A673 (cell line): ENCODE data around the gene MTHFSD. TPM values are rescaled to one million over a fixed set of nuclear protein-coding genes. Genes with fewer than 3 reads are reported as not detected.
A peak's percentile ranks its signal among the peaks of the same experiment; 100 is the strongest.

Experiments used
- BruUV-seq: library from RNA; stranded (reverse); fragments of 400-500 nt; replicated peaks from 2 replicates; lab custom pipeline; 2021; lab: Mats Ljungman, UMichigan
- CTCF ChIA-PET: fragments of 300-600 bp; sonication (Branson Sonifier 250); formaldehyde crosslinking; loops from one replicate; lab custom pipeline; 2022; ENCODE audit warnings: antibody characterized with exemption; lab: Charles Lee
- POLR2A ChIA-PET: fragments of 300-600 bp; sonication (Branson Sonifier 250); formaldehyde crosslinking; loops from one replicate; lab custom pipeline; 2022; ENCODE audit warnings: antibody characterized with exemption; ENCODE audit not compliant: low non-redundant PET; lab: Charles Lee
- DNase-seq: peaks from one replicate; pipeline ENCODE4 v3.0.0-alpha.2; 2015; ENCODE audit warnings: low spot score
- H3K27ac ChIP-seq: fragments of 200-600 bp; sonication (generic); 2 replicates; pipeline ENCODE4 v1.5.1; 2016; ENCODE audit warnings: mixed run types, low read depth, mild to moderate bottlenecking, mixed read lengths, antibody characterized with exemption, low read length; ENCODE audit not compliant: poor library complexity, severe bottlenecking
- H3K27me3 ChIP-seq: fragments of 200-600 bp; sonication (generic); replicated peaks from 2 replicates; pipeline ENCODE4 v1.6.1; 2017; ENCODE audit warnings: mixed run types, low read depth, mild to moderate bottlenecking, mixed read lengths, antibody characterized with exemption, low read length; ENCODE audit not compliant: insufficient read depth, poor library complexity
- H3K36me3 ChIP-seq: fragments of 200-600 bp; sonication (generic); 2 replicates; pipeline ENCODE4 v1.6.1; 2016; ENCODE audit warnings: mixed run types, mild to moderate bottlenecking, mixed read lengths, antibody characterized with exemption, low read length; ENCODE audit not compliant: insufficient read depth, poor library complexity, severe bottlenecking
- H3K4me1 ChIP-seq: fragments of 200-600 bp; sonication (generic); 2 replicates; pipeline ENCODE4 v1.6.1; 2017; ENCODE audit warnings: mixed run types, mild to moderate bottlenecking, mixed read lengths, antibody characterized with exemption, low read length; ENCODE audit not compliant: insufficient read depth, poor library complexity, severe bottlenecking
- H3K4me3 ChIP-seq: fragments of 200-600 bp; sonication (generic); 2 replicates; pipeline ENCODE4 v1.5.1; 2016; ENCODE audit warnings: low read depth, mixed run types, mild to moderate bottlenecking, mixed read lengths, low read length; ENCODE audit not compliant: poor library complexity, severe bottlenecking
- H3K9me3 ChIP-seq: fragments of 200-600 bp; sonication (generic); 2 replicates; pipeline ENCODE4 v1.6.1; 2016; ENCODE audit warnings: mixed run types, low read depth, mild to moderate bottlenecking, mixed read lengths, antibody characterized with exemption, low read length; ENCODE audit not compliant: poor library complexity, severe bottlenecking
- CTCF ChIP-seq: fragments of 300-800, 200-600 bp; sonication (generic); conservative IDR thresholded peaks from 2 replicates; pipeline ENCODE4 v1.5.1; 2017; ENCODE audit warnings: low read depth, mild to moderate bottlenecking, antibody characterized with exemption, low read length, moderate library complexity, mixed read lengths
- EZH2 ChIP-seq: fragments of 200-600 bp; sonication (generic); IDR thresholded peaks from 2 replicates; pipeline ENCODE4 v1.6.1; 2017; ENCODE audit warnings: borderline replicate concordance, low read depth, mild to moderate bottlenecking, mixed read lengths, antibody characterized with exemption, low read length; ENCODE audit not compliant: poor library complexity, severe bottlenecking
- intact Hi-C: fragments of 100-400 bp; cut with micrococcal nuclease; formaldehyde crosslinking; loops from one replicate; pipeline ENCODE4 v1.10.0; 2022; ENCODE audit not compliant: unreplicated experiment
- total RNA-seq: library from RNA; stranded (reverse); gene quantifications from 2 replicates; pipeline ENCODE4 v1.2.3, GENCODE V29; 2021

MTHFSD gene
- total RNA-seq, 1 experiment from 2014 or later: 27.5 TPM

- Histone ChIP-seq H3K36me3 (no peaks in the 10 kb centered on the region), H3K27me3 (peaks cover 17% of the 10 kb centered on the region), H3K4me1 (no peaks in the 10 kb centered on the region), H3K4me3 (no peak overlapping the region), H3K27ac (no peak overlapping the region), H3K9me3 (no peaks in the 10 kb centered on the region)
- intact Hi-C loops: no loop called here
- BruUV-seq: no TSS peak
- ChIA-PET CTCF (no interaction called here), POLR2A (no interaction called here)
- TF ChIP-seq CTCF: no peak
- DNase-seq: no peak
Observed at GRCh38 chr16:86601356-86601755, 46.3 kb upstream of the MTHFSD start.

DNA sequence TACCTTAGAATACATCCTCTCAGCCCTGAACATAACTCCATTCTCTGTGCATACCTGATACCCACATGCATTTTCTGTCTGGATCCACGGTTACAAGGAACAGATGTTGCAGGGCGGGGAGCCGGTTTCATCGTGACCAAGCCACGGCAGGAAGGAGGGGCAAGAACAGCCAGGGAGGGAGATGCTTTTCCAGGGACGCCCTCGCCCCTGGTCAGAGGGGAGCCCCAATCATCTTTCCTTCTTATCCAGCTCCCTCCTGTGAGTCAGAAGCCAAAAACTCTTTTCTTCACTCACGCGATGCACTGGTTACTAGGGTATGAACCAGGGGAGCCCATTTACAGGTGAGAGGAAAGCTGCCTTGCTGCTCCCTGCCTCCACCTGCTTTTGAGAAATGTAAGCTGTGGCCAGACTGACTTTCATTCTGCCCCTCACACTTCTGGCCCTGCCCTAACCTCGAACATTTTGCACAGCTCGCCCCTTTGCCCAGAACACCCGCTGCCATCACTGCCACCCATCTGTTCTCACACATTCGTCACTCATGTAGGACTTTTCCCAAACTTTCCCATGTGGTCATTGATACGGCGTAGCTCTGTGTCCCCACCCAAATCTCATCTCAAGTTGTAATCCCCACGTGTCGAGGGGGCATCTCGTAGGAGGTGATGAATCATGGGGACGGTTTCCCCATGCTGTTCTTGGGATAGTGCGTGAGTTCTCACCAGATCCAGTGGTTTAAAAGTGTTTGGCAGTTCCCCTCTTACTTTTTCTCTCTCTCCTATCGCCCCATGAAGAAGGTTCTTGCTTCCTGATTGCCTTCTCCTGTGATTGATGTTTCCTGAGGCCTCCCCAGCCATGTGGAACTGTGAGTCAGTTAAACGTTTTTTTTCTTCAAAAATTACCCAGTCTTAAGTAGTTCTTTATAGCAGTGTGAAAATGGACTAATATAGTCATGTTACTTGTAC lies 43.9 kb upstream of the MTHFSD start:
- Histone ChIP-seq H3K36me3 (no peaks in the 10 kb centered on the region), H3K4me1 (no peaks in the 10 kb centered on the region), H3K27me3 (peaks cover 37% of the 10 kb centered on the region), H3K4me3 (no peak overlapping the region), H3K9me3 (no peaks in the 10 kb centered on the region), H3K27ac (no peak overlapping the region)
- POLR2A ChIA-PET: no interaction called here
- intact Hi-C loops: no loop called here
- BruUV-seq: no TSS peak
- CTCF ChIA-PET: no interaction called here
- DNase-seq: no peak
- TF ChIP-seq CTCF (no peak), EZH2 (no peak)

GRCh38 chr16:86597880-86598606 lies 43.0 kb upstream of the MTHFSD start:
- no TSS peak for BruUV-seq
- CTCF ChIA-PET: no interaction called here

More at GRCh38 chr16:86597880-86598606, 43.0 kb upstream of the MTHFSD start:
- intact Hi-C loops: no loop called here
- Histone ChIP-seq H3K27ac (no peak overlapping the region), H3K4me3 (no peak overlapping the region), H3K36me3 (no peaks in the 10 kb centered on the region), H3K9me3 (no peaks in the 10 kb centered on the region), H3K27me3 (peaks cover 46% of the 10 kb centered on the region), H3K4me1 (no peaks in the 10 kb centered on the region)
- DNase-seq: peak; percentile 37
- TF ChIP-seq CTCF (no peak), EZH2 (no peak)
- POLR2A ChIA-PET: no interaction called here
